COLO668 (cell line): ENCODE results near the gene NANOG.
"Not testable (repeated sequence)": the region's sequence is repeated elsewhere in the genome, so short reads cannot be mapped to it uniquely, and the experiment has no call there.

Source experiments
- DNase-seq: peaks from one replicate; lab custom pipeline; 2025; ENCODE audit not compliant: unreplicated experiment; lab: John Stamatoyannopoulos, UW

The NANOG gene

DNA sequence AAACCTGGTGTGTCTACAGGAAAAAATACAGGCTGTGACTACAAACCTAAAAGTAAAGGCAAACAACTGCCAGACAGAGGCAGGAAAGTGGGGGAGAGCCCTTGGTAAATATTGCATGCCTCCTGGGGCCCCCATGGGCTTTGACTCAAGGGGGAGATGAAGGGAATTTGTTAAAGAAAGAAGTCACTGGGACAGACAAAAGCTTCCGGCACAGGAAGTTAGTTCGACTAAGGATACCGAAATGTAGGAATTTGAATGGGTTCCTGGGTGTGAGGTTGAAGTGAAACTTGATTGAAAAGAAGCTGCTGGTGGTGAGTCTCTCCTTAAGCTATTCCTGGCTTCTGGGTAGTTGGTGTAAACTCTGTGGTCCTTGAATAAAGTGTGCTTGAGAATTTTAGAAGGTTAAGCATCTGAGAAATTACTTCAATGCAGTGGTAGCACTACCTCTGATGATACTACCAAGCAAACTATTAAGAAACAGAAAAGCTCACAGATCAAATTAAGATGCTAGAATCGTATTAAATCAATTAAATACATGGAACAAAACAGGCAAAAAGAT lies 9.6 kb downstream of the NANOG start:
- not testable (repeated sequence) for DNase-seq

DNA sequence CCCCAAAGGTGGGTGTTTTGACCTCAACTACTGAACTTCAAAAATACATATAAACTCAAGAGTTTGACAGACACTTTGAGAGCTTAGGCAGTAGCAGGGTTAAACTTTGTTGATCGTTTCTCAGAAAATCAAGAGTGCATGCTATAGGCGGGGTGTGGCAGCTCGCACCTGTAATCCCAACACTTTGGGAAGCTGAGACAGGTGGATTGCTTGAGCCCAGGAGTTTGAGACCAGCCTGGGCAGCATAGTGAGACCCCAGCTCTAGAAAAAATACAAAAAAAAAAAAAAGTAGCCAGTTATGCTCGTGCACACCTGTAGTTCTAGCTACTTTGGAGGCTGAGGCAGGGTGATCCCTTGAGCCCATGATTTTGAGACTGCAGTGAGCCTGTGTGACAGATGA lies 12.3 kb downstream of the NANOG start:
- no peak for DNase-seq

DNA sequence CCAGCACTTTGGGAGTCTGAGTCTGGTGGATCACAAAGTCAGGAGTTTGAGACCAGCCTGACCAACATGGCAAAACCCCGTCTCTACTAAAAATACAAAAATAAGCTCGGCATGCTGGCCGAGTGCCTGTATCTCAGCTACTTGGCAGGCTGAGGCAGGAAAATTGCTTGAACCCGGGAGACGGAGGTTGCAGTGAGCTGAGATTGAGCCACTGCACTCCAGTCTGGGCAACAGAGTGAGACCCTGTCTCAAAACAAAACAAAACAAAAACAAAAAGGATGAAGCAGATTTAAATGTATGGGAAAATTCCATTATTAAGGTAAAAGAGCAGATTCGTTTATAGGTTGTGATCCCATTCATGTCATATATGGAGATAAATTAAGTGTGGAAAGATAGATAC lies 17.1 kb downstream of the NANOG start:
- not testable (repeated sequence) for DNase-seq

DNA sequence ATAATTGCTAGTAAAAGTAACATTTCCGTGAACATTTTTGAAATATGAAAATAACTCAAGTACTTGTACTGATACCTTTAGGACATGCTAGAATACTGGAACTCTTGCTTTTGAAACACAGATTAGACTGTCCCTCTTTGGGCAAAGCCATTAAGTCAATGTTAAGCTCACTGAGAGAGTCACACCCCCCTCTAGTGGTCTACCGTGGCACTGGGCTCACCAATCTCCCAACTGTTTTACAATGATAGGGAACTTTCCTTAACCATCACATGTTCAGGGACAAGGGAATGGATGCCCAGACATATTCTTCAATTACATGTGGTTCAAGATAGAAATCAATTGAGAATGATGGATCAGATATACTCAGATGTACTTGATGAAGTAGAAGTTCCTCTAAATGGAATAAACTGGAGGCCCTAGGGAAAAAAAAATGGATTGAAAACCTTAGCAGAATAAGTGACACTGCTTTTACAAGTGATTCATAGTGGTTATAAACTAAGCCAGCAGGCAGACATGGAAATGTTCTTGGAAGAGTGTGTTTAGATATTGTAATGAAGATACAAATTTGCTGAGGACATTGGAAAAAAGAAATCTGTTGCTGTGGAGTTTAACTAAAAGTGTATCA lies 17.8 kb downstream of the NANOG start:
- peak; percentile 27 for DNase-seq

DNA sequence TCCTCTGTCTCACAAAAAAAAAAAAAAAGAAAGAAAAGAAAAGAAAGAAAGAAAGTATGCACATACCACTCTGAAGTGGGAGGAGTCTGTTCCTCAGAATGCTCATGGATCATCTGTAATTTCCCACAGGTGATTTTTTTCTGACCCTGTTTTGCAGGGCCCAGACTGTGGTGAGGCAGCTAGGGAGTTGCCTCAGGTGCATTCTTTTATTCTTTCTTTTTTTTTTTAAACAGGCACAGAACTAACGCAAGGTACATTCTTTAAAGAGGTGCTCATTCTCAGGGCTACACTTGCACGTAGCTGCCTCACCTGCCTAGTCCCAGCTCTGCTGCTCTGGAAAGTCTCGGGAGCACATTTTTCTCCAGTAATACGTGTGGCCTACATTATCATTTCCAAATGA lies 36.6 kb downstream of the NANOG start:
- DNase-seq = not testable (repeated sequence)

DNA sequence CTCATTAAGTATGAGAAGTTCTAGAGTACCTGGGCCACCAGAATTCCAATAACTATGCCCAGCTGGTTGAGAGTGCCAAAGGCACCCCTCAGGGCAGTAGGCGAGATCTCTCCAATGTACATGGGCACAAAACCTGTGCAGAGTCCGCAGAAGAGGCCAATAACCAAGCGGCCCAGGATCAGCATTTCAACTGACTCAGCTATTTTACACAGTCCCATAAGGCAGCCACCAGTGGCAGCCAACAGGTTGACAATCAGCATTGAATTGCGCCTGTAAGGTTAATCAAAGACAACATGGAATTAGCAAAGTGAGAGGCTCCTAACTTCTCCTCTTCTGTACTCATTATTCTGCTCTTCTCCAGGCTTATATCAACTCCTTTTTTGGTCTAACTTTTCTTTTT lies 40.5 kb downstream of the NANOG start:
- not testable (repeated sequence) for DNase-seq

DNA sequence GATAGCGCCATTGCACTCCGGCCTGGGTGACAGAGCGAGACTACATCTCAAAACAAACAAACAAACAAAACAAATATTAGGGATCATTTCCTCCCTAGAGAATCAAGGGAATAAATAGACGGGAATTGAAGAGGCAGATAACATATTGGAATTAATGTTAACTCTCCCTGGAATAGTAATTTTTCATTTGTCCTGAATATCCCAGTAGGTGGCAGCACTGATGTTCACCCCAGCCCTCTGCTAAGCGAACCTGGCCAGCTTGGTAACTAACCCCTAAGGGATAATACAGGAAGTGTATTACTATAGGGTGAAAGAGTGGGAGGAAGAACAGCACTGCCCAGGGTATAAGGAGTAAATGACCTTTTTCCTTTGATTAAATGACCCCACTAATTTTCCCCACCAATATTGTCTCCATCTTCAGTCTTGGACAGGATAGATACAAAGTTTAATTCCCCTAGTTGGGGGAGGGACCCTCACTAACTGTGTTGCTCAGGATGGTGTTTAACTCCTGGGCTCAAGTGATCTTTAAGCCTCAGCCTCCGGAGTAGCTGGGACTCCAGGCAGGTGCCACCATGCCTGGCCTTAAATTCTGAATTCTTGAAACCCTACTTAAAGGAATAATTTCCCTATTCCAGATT lies 43.0 kb downstream of the NANOG start:
- peak; percentile 0 for DNase-seq

DNA sequence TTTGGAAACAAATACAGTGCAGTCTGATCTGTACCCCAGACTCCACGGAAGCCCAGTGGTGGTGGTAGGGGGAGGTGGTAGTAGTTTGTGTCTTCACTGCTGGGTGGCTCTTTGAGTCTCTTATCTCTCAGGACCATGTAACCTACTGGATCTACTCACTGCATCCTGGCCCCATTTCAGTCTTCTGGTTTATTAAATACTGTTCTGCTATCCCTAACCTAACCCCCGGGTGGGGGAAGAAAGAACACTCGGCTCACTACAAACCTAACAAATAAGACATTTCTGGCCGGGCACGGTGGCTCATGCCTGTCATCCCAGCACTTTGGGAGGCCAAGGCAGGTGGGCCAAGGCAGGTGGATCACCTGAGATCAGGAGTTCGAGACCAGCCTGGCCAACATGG lies 44.0 kb downstream of the NANOG start:
- not testable (repeated sequence) for DNase-seq

DNA sequence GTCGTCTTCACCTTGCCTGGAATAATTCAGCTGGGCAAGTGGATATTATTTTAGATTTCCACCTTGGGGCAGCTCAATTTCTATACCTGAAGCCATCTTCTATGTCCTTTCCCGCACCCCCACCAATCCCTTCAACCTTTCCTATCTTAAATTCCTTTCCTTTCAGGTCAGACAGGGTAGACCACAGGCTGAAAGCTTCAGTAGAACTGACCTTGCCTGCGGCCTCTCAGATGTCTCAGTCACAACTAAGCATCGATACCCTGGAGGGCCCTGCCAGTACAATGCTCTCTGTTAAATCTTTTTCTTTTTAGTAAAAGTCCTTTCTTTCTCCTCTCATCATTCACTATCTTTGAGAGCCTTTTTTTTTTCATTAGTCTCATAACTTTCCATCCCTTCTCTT lies 44.6 kb downstream of the NANOG start:
- no peak for DNase-seq

DNA sequence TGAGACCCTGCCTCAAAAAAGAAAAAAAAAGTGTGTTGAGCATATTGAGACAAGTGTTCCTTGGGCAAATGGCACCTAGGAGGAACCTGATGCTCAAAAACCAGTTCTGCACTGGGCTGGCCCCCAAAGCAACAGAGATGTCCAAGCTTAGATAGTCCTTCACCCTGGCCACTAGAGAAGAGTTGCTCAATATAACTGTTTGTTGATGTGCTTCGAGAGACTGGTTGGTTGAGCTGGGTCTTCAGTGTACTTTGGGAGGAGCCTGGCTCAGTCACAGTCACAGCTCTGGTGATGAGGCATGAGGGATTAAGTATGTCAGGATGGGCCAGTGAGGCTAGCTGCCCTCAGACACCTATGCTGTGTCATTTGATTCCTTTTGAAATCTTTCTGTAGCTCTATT lies 45.5 kb downstream of the NANOG start:
- DNase-seq = no peak

DNA sequence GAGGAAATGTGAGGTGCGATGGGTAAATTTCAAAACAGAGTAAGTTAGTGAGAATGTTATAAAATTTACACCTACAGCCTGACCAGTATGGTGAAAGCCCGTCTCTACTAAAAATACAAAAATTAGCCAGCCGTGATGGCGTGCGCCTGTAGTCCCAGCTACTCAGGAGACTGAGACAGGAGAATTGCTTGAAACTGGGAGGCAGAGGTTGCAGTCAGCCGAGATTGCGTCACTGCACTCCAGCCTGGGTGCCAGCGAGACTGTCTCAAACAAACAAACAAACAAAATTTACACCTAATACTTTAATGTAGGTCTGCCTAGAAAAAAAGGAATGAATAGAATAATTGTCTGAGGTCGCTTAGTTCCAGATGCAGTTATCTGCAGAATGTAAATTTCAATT lies 45.9 kb downstream of the NANOG start:
- DNase-seq = no peak

DNA sequence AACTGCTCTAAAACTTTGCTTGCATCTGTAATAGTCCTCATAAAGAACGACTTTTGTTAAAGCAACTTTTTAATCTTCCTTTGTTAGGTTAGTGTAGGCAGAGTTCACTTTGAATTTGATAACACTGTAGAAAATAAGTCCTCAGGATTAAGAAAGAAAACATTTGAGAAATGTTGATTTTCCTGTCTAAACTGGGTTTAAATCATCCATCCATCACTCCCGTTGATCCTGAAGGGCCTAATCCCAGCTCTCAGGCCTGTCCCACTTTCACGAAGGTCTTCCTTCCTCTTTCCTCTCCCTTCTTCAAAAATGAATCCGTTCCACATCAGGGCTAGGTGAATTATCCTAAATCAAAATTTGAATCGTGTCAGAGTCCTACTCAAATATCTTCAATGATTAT lies 46.6 kb downstream of the NANOG start:
- no peak for DNase-seq

DNA sequence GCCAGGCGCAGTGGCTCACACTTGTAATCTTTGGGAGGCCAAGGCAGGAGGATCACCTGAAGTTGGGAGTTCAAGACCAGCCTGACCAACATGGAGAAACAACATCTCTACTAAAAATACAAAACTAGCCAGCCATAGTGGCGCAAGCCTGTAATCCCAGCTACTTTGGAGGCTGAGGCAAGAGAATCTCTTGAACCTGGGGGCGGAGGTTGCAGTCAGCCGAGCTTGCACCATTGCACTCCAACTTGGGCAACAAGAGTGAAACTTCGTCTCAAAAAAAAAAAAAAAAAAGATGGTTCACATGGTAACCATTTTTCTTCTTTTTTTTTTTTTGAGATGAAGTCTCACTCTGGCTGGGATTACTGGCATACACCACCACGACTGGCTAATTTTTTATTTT lies 48.2 kb downstream of the NANOG start:
- no peak for DNase-seq

DNA sequence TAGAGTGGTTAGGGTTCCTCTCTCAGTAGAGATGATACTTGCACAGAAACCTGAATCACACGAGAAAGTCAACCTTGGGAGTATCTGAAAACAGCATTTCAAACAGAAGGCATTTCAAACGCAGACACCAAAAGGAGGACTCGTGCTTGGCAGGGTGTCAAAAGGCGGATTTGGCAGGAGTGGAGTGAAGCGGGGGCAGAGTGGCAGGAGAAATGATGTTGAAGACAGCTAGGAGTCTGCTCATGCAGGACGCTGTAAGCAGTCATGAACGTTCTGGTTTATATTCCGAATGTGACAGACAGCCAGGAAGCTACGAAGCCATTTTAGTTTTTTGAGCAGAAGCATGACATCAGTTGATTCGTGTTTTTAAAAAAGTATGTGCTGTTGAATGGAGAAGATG lies 50.0 kb downstream of the NANOG start:
- DNase-seq = not testable (repeated sequence)

DNA sequence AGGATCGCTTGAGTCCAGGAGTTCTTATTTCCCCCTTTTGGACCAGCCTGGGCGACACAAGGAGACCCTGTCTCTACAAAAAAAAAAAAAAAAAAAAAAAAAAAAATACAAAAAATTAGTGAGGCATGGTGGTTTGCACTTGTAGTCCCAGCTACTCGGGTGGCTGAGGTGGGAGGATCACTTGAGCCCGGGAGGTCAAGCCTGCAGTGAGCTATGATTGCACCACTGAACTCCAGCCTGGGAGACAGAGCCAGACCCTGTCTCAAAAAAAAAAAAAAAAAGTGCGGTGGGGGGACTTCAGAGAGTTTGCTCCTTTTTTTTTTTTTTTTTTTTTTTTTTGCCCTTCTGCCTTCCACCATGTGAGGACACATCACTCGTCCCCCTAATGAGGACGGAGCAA lies 50.6 kb downstream of the NANOG start:
- DNase-seq = not testable (repeated sequence)

DNA sequence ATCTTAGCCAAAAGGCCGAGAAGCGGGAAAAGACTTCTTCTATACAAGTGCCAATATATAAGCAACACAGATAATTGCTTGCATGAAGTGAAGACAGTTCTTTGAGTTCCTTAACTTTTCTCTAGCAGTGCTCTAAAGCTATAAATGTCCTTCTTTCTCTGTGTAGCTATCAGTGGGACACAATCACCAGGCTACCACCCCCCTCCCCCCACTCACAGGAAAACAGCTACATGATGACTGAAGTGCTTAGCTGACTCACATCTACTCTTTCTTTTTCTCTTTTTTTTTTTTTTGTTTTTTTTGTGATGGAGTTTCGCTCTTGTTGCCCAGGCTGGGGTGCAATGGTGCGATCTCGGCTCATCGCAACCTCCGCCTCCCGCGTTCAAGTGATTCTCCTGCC lies 53.2 kb downstream of the NANOG start:
- DNase-seq = not testable (repeated sequence)

DNA sequence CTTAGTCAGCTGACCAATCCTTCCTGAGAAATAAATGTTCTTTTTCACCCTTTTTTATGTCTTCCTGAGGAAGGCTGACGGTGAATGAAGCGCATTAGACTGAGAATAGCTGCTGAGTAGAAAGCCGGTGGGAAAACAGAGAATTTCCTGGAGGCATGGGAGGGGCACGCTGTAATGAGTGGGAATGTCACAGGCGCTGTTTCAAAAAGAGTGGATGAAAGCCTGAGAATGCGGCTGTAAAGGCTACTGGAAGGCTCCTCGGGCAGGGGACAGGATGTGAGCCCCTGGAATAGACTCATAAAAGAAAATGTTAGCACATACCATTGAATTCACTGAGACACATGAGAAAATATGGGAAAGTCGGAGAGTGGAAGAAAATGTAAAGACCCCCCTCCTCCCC lies 53.9 kb downstream of the NANOG start:
- DNase-seq = not testable (repeated sequence)

DNA sequence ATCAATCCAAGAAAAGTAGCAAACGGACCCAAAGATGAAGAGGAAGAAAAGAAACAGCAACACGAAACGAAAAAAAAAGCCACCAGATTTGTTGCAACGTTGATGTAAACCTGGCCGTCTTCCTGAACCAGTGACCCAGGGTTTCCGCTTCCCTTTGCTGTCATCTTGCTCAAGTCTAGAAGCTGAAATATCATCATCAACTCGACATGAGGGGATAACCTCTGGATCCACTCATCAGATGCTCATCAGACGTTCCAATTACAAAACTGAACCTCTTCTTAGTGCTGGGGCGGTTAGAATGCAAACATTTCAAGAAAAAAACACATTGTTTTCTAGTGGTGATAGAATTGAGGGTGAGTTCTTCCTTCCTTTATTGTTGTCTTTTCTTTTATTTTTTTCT lies 54.4 kb downstream of the NANOG start:
- DNase-seq = not testable (repeated sequence)

DNA sequence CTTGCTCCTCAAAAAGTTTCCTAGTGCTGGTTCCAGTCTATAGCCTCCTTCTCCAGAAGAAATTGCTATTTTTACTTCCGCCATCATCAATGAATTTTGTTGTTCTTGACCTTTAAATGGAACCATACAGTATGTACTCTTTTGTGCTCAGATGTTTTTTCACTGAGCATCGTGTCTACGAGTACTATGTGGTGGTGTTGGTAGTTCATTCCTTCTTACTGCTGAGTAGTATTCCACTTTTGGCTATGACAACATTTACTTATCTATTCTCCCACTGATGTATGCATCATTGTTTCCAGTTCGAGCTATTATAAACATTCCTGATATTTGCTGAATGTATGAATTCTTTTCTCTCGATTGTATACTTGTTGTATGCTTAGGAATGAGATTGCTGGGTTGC lies 54.9 kb downstream of the NANOG start:
- no peak for DNase-seq

DNA sequence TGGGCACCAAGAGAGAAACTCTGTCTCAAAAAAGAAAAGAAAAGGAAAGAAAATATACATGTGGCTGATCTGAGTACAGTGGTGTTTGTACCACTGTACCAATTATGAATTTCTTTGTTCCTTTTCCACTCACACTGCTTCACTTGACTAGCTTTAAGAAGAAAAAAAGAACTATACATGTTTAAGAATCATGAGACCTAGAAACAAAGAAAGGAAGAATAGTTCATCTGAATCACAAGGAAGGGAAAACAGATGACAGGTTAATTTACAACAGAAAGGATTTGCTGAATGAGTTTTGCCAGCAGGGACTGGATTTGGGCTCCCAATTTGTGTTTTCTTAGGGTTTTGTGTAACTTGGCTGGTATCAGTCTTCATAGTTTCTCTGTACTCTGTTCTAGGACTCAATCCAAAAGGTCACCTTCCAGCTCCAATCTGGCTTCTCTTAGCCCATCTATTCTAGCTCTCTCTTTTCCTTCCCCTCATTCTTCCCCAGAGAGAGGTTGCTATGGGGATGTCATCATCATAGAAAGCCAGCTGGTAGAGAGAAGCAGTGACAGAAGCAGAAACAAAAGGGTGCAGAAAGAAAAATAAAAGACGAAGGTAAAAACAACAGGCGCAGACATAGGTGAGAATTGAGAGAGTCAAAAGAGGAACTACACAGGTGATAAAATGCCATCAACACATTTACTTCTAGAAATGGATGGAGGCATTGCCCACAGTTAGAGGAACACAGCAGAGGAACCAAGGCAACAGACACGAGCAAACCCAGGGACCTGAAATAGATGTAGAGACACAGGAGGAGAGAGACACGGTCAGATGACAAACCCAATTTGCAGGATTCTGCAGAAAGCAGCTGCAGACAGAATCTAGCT lies 58.3 kb downstream of the NANOG start:
- not testable (repeated sequence) for DNase-seq

DNA sequence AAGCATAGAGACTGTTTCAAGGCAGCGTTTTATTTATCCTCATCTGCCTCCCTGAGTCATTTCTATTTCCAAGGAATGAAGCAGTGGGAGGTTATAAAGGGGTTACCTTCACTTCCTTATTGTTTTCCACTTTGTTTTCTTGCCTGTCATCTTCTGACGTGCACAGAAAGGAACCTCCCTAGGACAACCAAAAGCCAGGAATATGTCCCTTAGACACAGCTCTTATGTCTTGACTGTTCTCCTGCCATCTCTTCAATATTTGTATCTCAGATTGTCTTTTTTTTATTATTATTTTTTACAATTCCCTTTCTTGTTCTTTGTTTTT lies 58.9 kb downstream of the NANOG start:
- DNase-seq = not testable (repeated sequence)
